Fibroblast of mammary gland (primary cell): Measurements from ENCODE around the gene ZNF556.

Source experiments
- DNase-seq: peaks from one replicate; pipeline ENCODE4 v3.0.0-alpha.2; 2010; ENCODE audit warnings: low read depth
- H3K4me3 ChIP-seq: 2 replicates; pipeline ENCODE4 v1.5.1; 2011; ENCODE audit warnings: low read depth, mild to moderate bottlenecking, low read length, moderate library complexity; ENCODE audit not compliant: control insufficient read depth
- TF ChIP-seq, protein P1 (sequence below): conservative IDR thresholded peaks from 2 replicates; pipeline ENCODE4 v1.5.1; 2011; ENCODE audit warnings: low read depth, low read length, inconsistent platforms; ENCODE audit not compliant: control insufficient read depth, insufficient read depth

Gene ZNF556

DNA sequence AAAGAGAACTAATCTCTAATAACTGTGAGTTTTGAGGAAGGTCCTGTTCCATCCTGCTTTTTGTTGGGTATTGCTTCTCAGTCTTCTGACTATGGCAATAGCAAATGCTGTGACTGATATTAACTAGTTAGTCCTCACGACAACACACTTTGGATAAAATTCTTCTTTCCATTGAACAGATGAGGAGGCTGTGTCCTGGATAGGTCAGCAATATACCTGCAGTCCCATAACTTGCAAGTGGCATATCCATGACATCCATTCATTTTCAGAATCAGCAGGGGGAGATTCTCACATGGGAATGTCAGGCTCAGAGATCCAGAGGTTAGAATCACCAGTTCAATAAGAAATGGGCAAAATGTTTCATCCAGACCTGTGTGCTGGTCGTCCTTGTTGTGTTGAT lies 40.1 kb upstream of the ZNF556 start:
- H3K4me3 ChIP-seq, result no peak overlapping the region
- TF ChIP-seq, protein P1, sequence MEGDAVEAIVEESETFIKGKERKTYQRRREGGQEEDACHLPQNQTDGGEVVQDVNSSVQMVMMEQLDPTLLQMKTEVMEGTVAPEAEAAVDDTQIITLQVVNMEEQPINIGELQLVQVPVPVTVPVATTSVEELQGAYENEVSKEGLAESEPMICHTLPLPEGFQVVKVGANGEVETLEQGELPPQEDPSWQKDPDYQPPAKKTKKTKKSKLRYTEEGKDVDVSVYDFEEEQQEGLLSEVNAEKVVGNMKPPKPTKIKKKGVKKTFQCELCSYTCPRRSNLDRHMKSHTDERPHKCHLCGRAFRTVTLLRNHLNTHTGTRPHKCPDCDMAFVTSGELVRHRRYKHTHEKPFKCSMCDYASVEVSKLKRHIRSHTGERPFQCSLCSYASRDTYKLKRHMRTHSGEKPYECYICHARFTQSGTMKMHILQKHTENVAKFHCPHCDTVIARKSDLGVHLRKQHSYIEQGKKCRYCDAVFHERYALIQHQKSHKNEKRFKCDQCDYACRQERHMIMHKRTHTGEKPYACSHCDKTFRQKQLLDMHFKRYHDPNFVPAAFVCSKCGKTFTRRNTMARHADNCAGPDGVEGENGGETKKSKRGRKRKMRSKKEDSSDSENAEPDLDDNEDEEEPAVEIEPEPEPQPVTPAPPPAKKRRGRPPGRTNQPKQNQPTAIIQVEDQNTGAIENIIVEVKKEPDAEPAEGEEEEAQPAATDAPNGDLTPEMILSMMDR, result no peak
- DNase-seq, result no peak

DNA sequence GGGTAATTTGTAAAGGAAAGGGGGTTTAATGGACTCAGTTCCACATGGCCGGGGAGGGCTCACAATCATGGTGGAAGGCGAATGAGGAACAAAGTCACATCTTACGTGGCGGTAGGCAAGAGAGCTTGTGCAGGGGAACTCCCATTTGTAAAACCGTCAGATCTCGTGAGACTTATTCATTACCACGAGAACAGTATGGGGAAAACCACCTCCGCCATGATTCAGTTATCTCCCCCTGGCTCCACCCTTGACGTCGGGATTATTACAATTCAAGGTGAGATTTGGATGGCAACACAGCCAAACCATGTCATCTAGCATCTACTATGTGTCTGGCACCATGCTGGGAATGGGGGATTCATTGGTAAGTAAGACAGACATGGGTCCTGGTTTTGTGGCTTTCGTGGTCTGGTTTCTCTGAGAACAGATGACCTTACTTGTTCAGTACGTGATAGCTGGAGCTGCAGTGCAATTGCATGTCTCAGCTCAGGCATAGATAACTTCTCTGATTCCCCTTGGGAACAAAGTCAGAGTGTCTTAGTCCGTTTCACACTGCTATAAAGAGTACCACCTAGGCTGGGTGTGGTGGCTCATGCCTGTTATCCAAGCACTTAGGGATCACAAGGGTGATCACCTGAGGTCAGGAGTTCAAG lies 39.2 kb upstream of the ZNF556 start:
- H3K4me3 ChIP-seq, result no peak overlapping the region
- no peak for DNase-seq
- TF ChIP-seq, protein P1, result no peak

DNA sequence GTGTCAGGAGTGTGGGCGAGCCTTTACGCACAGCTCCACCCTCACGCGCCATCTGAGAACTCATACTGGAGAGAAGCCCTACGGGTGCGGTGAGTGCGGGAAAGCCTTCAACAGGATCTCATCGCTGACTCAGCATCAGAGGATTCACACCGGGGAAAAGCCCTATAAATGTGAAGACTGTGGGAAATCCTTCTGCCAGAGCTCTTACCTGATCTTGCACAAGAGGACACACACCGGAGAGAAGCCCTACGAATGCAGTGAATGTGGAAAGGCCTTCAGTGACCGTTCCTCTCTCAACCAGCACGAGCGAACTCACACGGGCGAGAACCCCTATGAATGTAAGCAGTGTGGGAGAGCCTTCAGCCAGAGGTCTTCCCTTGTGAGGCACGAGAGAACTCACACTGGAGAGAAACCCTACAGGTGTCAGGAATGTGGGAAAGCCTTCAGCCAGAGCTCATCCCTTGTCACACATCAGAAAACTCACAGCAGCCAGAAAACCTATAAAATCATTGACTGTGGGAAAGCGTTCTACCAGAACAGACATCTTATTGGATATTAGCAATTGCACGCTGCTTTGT lies 32.8 kb upstream of the ZNF556 start:
- no peak overlapping the region for H3K4me3 ChIP-seq

DNA sequence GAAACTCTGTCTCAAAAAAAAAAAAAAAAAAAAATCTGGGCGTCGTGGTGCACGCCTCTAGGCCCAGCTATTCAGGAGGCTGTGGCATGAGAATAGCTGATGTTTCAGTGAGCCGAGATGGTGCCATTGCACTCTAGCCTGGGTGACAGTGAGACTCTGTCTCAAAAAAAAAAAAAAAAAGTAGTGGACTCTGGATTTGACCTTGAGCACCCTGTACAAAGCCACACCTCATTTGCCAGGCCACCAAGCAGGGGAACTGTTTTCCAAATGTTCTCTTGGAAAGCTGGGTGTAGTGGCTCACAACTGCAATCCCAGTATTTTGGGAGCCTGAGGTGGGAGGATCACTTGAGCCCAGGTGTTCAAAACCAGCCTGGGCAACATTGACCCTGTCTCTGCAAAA lies 29.7 kb upstream of the ZNF556 start:
- TF ChIP-seq, protein P1, result no peak
- H3K4me3 ChIP-seq, result no peak overlapping the region
- no peak for DNase-seq

More for the DNA sequence above, 32.8 kb upstream of the ZNF556 start:
- TF ChIP-seq, protein P1, result no peak
- no peak for DNase-seq

DNA sequence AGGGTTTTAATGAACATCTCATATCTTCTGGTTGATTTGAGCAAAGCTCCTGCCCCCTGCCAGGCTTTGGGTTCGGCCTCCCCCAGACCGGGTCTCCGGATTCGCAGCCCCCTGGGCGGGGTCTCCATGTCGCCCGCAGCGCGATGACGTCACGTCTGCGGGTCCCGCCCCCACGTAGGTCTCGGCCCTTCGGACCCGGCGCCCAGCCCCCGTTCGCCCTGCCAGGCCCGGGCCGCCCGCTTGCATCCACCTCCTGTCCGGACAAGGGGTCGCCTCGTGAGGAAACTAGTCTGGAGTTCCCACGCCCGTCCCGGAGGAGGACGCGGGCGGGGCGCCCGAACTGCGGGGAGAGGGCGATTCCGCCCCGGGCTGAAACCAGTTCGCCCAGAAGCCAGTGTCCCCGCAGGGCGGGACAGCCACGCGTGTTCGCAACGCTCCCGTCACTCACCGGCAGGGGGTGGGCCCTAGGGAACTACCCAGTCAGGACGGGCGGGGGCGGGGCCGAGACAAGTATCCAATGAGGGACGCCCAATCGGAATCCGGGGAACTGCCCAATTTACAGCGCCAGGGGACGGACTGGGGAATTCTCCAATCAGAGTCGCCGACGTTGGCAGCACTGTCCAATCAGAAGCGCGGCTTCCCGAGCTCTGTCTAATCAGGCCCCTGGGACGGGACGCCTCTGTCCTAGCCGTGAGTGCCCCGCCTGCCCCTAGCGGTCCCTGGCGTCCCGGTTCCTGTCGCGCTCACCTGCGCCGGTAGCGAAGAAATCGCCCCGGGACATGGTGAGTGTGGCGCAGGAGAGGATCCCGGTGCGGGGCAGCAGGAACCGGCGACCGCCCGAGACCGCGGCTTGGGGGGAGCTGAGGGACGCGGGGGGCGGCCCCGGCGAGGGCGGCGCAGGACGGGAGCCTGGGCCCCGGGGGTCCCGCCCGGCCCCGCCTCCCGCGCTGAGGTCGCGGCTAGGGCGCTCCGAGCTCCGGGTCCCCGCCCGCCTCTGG lies 26.0 kb upstream of the ZNF556 start, which contains the start of gene ZNF555:
Gene ZNF555 (plus strand): TSS at position 682 of the 998 bp plus-strand sequence. CDS start 98 bp downstream, at position 780.
- H3K4me3 ChIP-seq, result peak within 1 kb of the TSS; percentile 70
- TF ChIP-seq, protein P1, result peak; percentile 20

DNA sequence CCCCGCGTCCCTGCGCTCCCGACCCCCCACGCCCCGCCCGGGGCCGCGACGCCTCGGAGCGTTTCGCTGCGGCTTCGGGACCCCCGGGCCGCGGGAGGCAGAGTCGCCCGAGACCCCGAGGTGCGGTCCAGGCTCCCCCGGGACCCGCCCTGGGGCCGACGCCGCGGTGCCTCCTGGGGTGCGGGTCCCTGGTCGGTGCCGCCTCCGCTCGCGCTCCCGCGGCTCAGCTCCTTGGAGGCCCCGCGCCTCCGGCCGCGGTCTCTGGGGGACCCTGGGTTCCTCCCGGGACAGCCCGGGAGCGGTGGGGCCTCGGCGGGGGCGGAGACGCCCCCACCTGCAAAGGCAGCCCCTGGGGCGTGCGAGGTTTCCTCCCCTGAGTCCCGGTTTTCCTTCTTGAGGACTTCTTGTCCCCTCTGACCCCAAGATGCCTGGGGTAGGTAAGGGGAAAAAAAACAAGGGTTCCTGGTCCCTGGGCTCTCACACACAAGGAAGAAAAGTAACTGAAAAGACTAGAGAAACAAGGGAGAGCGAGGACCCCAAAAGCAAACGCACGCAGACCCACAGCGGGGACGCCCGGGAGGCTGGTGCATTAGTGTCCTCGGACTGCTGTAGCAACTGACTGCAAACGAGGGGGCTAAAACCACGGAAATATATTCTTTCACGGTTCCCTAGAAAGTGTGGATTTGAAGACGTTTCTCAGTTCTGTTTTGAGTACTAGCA lies 25.1 kb upstream of the ZNF556 start:
- DNase-seq, result no peak
- TF ChIP-seq, protein P1, result no peak
- peak overlapping the region; percentile 70 for H3K4me3 ChIP-seq

More for the DNA sequence above, 26.0 kb upstream of the ZNF556 start, which contains the start of gene ZNF555:
- DNase-seq, result peak; percentile 99
